ENCODE data around the gene MAS1L. TPM values are rescaled to one million over a fixed set of nuclear protein-coding genes. Genes with fewer than 3 reads are reported as not detected.
A peak's percentile ranks its signal among the peaks of the same experiment; 100 is the strongest.

MAS1L gene
- total RNA-seq, 1 donor from 2014 or later: not detected

DNA sequence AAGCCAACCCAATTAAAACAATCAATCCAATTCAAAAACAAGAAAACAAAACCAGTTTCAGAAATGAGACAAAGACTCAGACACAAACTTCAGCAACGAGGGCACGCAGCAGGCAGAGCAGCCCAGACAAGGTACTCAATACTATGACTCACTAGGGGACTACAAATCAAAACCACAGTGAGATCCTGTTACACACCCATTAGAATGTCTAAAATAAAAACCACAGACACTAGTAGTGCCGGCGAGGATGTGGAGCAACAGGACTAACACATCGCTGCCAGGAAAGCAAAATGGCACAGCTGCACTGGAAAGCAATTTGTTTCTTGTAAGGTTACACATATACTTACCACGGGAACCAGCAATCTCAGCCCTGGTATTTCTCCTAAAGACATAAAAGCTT lies 28.4 kb upstream of the MAS1L start:
- H3K36me3 ChIP-seq: no peaks in the 10 kb centered on the region
- intact Hi-C loops (cut with DNase I): no loop called here
- no peaks in the 10 kb centered on the region for H3K9me3 ChIP-seq
- no peak overlapping the region for H3K4me3 ChIP-seq
- no peak overlapping the region for H3K27ac ChIP-seq
- no peaks in the 10 kb centered on the region for H3K4me1 ChIP-seq
- DNase-seq (ENCODE audit: extremely low spot score in 2 of 2): peak in 1 of 2 donors; percentile 6
- H3K27me3 ChIP-seq: no peaks in the 10 kb centered on the region
- TF ChIP-seq CTCF (IDR thresholded peaks at IDR 0.05) (no peak), POLR2A (IDR thresholded peaks at IDR 0.05) (no peak), POLR2AphosphoS5 (IDR thresholded peaks at IDR 0.05; ENCODE audit: insufficient read depth in 1 of 2, low read depth in 1 of 2) (no peak)

DNA sequence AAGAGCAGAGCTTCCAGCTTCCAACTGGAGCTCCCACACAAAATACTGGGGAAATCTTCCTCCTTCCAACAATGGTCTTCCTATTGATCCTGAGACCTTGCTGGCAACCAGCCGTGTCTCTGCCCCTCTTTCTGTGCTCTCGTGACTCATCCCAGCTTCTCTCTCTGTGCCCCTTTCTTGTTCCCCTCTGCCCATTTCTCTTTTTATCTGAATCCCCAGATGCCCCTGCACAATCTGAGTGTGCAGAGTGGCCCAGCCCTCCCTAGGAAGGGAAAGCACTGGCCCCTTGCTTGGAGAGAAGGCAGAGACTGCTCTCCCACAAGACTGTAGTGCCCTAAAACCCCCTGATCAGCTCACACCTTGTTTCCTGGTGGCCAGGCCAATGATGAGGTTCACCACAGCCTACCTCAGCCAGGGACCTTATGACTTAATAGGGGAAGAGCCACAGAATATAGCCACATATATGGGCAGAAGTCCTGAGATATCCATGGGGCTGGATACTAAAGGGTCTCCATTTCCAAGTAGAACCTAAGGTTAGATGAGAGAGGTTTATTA lies 23.1 kb upstream of the MAS1L start:
- no peak for TF ChIP-seq POLR2A (IDR thresholded peaks at IDR 0.05)
- no peak for TF ChIP-seq CTCF (IDR thresholded peaks at IDR 0.05)
- no peak overlapping the region for H3K27ac ChIP-seq
- H3K4me3 ChIP-seq: no peak overlapping the region
- no peaks in the 10 kb centered on the region for H3K9me3 ChIP-seq
- intact Hi-C loops (cut with DNase I): no loop called here
- H3K4me1 ChIP-seq: no peaks in the 10 kb centered on the region
- DNase-seq (ENCODE audit: extremely low spot score in 2 of 2): peak; percentile 19 to 58
- H3K27me3 ChIP-seq: no peaks in the 10 kb centered on the region
- H3K36me3 ChIP-seq: no peaks in the 10 kb centered on the region

DNA sequence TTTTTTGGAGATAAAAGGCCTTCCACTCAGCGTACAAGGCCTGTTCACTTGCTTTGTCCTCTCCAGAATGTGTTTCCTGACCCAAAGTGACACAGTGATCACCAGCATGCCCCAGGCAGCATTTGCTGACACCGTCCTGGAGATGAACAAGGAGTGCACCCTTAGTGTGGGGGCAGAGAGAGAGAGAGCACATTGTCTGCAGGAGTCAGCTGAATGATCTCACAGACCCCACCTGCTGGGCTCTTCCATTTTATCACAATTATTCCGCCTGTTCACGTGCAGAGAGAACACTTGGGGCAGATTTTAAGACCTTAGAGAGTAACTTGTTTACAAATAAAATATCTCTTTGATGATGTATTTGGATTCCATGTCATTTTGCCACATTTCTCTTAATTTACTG lies 22.4 kb upstream of the MAS1L start:
- DNase-seq (ENCODE audit: extremely low spot score in 2 of 2): peak; percentile 40 to 67
- no peak overlapping the region for H3K4me3 ChIP-seq
- H3K36me3 ChIP-seq: no peaks in the 10 kb centered on the region
- no peaks in the 10 kb centered on the region for H3K27me3 ChIP-seq
- no peak for TF ChIP-seq POLR2AphosphoS5 (IDR thresholded peaks at IDR 0.05; ENCODE audit: insufficient read depth in 1 of 2, low read depth in 1 of 2)
- TF ChIP-seq POLR2A (IDR thresholded peaks at IDR 0.05): no peak
- TF ChIP-seq CTCF (IDR thresholded peaks at IDR 0.05): no peak
- H3K9me3 ChIP-seq: no peaks in the 10 kb centered on the region
- no peaks in the 10 kb centered on the region for H3K4me1 ChIP-seq
- intact Hi-C loops (cut with DNase I): no loop called here
- H3K27ac ChIP-seq: no peak overlapping the region

- Histone ChIP-seq H3K27ac (no peak overlapping the region), H3K4me3 (no peak overlapping the region), H3K4me1 (no peaks in the 10 kb centered on the region), H3K9me3 (no peaks in the 10 kb centered on the region), H3K27me3 (no peaks in the 10 kb centered on the region), H3K36me3 (no peaks in the 10 kb centered on the region)
- no peak for TF ChIP-seq POLR2A (IDR thresholded peaks at IDR 0.05)
- intact Hi-C loops (cut with DNase I): no loop called here
- DNase-seq (ENCODE audit: extremely low spot score in 2 of 2): peak in 1 of 2 donors; percentile 76
Observed at GRCh38 chr6:29509711-29510110, 22.0 kb upstream of the MAS1L start.

DNA sequence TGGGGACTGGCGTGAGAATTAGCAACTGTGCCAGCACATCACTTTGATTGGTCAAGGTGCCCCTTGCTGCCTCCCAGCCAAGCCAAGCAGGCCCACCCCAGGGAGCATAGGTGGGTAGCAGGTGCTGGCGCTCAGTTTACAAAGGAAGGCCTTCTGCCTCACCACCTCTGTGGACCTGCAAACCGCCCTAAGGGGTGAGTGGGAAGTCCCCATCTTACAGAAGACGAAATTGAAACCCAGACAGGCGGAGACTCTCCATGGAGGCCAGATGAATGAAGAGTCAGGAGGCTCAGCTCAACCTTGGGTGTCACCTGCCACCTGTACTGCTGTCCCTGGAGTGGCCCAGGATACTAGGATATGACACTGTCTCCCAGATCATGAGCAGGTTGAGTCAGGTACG lies 21.5 kb upstream of the MAS1L start:
- no peaks in the 10 kb centered on the region for H3K4me1 ChIP-seq
- TF ChIP-seq POLR2AphosphoS5 (IDR thresholded peaks at IDR 0.05; ENCODE audit: insufficient read depth in 1 of 2, low read depth in 1 of 2) (no peak), CTCF (IDR thresholded peaks at IDR 0.05) (no peak), POLR2A (IDR thresholded peaks at IDR 0.05) (no peak)
- DNase-seq (ENCODE audit: extremely low spot score in 2 of 2): peak in 1 of 2 donors; percentile 74
- H3K4me3 ChIP-seq: no peak overlapping the region
- H3K9me3 ChIP-seq: no peaks in the 10 kb centered on the region
- no peaks in the 10 kb centered on the region for H3K36me3 ChIP-seq
- H3K27ac ChIP-seq: no peak overlapping the region
- H3K27me3 ChIP-seq: no peaks in the 10 kb centered on the region
- intact Hi-C loops (cut with DNase I): no loop called here

Data from vagina (tissue), 2 donors.